ENCODE measurements around the gene PTPRO.

The PTPRO gene

DNA sequence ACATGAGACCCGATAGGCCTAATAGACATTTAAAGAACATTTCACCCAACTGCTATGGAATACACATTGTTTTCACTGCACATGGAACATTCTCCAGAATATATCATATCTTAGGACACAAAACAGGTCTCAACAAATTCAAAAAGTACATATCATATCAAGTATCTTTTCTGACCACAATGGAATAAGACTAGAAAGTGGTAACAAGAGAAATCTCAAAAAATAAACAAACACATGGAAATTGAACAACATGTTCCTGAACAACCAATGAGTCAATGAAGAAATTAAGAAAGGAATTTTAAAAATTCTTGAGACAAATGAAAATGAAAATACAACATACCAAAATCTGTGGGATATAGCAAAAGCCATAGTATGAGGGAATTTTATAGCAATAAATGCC lies 208.1 kb downstream of the PTPRO start:
- Histone ChIP-seq H3K9me3 (no peaks in the 10 kb centered on the region), H3K4me1 (peaks cover 0 to 40% (median 9%) of the 10 kb centered on the region in 4 donors), H3K36me3 (no peaks in the 10 kb centered on the region), H3K4me3 (no peak overlapping the region), H3K27me3 (no peaks in the 10 kb centered on the region), H3K27ac (peak overlapping the region; percentile 19 to 26)
- intact Hi-C loops (cut with DNase I; ENCODE audit: low total_unique reads) = loop anchor here (5.0 kb wide), 1 partner anchor 52 kb away; no protein-coding TSS in a partner anchor
- no peak for TF ChIP-seq CTCF (IDR thresholded peaks at IDR 0.05)
- DNase-seq = no peak

DNA sequence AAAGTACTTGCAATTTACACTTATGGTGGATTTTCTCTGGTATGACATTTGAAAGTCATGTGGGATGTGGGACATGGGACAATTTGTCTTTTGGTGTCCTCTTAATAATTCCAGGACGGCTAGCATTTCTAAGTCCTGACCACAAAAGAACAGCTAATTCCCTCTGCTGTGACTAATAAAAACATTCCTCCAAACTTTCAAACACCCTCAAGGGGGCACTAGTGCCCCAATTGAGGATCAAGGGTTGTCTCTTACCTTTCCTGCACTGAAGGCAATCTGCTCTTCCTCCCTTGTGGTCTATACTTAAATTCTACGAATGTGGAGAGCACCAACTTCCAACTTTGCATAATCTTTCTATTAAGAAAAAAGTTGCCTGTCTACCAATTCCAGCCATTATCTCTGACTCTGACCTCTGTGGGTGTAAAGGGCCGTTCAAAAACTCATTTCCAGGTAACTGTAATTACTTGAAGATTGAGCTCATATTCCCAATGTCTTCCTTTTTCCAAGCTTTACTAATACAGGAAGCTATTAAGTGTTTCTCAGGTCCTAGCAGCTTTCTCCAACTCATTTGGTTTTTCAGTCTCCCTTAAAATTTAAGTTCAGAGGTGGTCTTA lies 210.2 kb downstream of the PTPRO start:
- intact Hi-C loops (cut with DNase I; ENCODE audit: low total_unique reads) = loop anchor here (5.0 kb wide), 1 partner anchor 50 kb away; no protein-coding TSS in a partner anchor
- Histone ChIP-seq H3K27ac (peak overlapping the region; percentile 19 to 42), H3K4me3 (no peak overlapping the region), H3K36me3 (no peaks in the 10 kb centered on the region), H3K4me1 (peaks cover 0 to 61% (median 14%) of the 10 kb centered on the region in 4 donors), H3K9me3 (no peaks in the 10 kb centered on the region), H3K27me3 (no peaks in the 10 kb centered on the region)
- no peak for DNase-seq
- TF ChIP-seq CTCF (IDR thresholded peaks at IDR 0.05) = peak; percentile 56 to 65

DNA sequence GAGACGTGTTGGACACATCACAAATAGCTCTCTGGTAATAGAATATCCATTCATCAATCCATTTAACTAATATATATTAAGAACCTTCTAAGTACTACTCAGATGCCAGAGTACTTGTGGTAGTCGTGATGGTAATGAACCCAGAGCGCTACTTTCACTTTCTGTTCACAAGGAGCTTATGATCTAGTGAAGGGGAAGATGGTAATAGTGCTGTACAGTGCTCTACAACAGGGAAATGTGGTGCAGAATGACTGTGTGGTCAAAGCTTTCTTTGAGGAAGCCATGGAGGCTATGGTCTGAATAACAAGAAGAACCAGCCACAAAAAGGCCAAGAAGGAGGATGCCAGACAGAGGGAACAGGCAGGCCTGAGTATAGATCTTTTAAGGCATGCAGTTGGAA lies 212.0 kb downstream of the PTPRO start:
- TF ChIP-seq CTCF (IDR thresholded peaks at IDR 0.05) = no peak
- H3K27ac ChIP-seq = peak overlapping the region; percentile 75 to 85
- no peak overlapping the region for H3K4me3 ChIP-seq

DNA sequence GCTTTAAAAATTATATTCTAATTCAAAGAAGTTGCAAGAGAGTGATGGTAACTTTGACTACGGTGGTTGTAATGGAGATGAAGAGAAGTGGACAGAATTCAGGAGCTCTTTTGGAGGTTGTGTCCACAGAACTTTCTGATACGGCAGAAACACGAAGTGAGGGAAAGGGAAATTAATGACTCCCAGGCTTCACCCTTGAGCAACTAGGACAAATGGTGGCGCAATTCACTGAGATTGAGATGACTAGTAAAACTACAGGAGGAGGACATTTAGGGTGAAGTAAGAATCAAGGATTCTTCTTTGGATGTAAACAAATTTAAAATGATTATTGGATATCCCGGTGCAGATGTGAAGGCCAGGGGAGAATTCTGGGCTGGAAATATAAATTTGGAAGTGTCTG lies 212.6 kb downstream of the PTPRO start:
- Histone ChIP-seq H3K4me3 (no peak overlapping the region), H3K36me3 (no peaks in the 10 kb centered on the region), H3K9me3 (no peaks in the 10 kb centered on the region), H3K27me3 (no peaks in the 10 kb centered on the region), H3K4me1 (peaks cover 0 to 83% (median 18%) of the 10 kb centered on the region in 4 donors), H3K27ac (peak overlapping the region; percentile 75 to 85)
- peak in 1 of 2 donors; percentile 52 for DNase-seq
- intact Hi-C loops (cut with DNase I; ENCODE audit: low total_unique reads) = loop anchor here (5.0 kb wide), 1 partner anchor 47 kb away; no protein-coding TSS in a partner anchor
- TF ChIP-seq CTCF (IDR thresholded peaks at IDR 0.05) = no peak

More for the DNA sequence above, 212.0 kb downstream of the PTPRO start:
- H3K4me1 ChIP-seq = peaks cover 0 to 78% (median 18%) of the 10 kb centered on the region in 4 donors
- intact Hi-C loops (cut with DNase I; ENCODE audit: low total_unique reads) = loop anchor here (5.0 kb wide), 1 partner anchor 48 kb away; no protein-coding TSS in a partner anchor
- H3K36me3 ChIP-seq = no peaks in the 10 kb centered on the region
- H3K27me3 ChIP-seq = no peaks in the 10 kb centered on the region
- DNase-seq = no peak
- no peaks in the 10 kb centered on the region for H3K9me3 ChIP-seq

- H3K36me3 ChIP-seq = no peaks in the 10 kb centered on the region
- H3K4me1 ChIP-seq = peaks cover 0 to 84% (median 19%) of the 10 kb centered on the region in 4 donors
- no peak for DNase-seq
- TF ChIP-seq CTCF (IDR thresholded peaks at IDR 0.05) = no peak
- intact Hi-C loops (cut with DNase I; ENCODE audit: low total_unique reads) = no loop called here
- H3K4me3 ChIP-seq = peak overlapping the region in 1 of 2 donors; percentile 13
- H3K27me3 ChIP-seq = no peaks in the 10 kb centered on the region
- peak overlapping the region; percentile 75 to 85 for H3K27ac ChIP-seq
- H3K9me3 ChIP-seq = no peaks in the 10 kb centered on the region
Observed at GRCh38 chr12:15535352-15535781, 213.1 kb downstream of the PTPRO start.
